Measurements from ENCODE around the gene KRT36. TPM values are rescaled to one million over a fixed set of nuclear protein-coding genes. Genes with fewer than 3 reads are reported as not detected.

The KRT36 gene
- total RNA-seq, 1 experiment from 2014 or later, result not detected

GRCh38 chr17:41480136-41480535, 9.6 kb downstream of the KRT36 start:
- Mint-ChIP-seq H3K27me3 (ENCODE audit: insufficient read depth, unreplicated experiment) (no peaks in the 10 kb centered on the region), H3K9me3 (ENCODE audit: unreplicated experiment) (no peaks in the 10 kb centered on the region), H3K36me3 (ENCODE audit: insufficient read depth, unreplicated experiment) (no peaks in the 10 kb centered on the region), H3K27ac (ENCODE audit: unreplicated experiment) (no peak overlapping the region), H3K4me1 (ENCODE audit: low read depth, unreplicated experiment) (peaks cover 11% of the 10 kb centered on the region), H3K4me3 (ENCODE audit: unreplicated experiment) (no peak overlapping the region)
- CTCF ChIA-PET, result interaction anchor here (1.8 kb wide), 1 partner anchor 62 kb away, joined by 4 read pairs; no protein-coding TSS in a partner anchor
- Histone ChIP-seq H3K36me3 (ENCODE audit: control insufficient read depth, insufficient read depth, low read length) (no peaks in the 10 kb centered on the region), H3K4me1 (peaks cover 16% of the 10 kb centered on the region), H3K27me3 (replicated peaks; ENCODE audit: control insufficient read depth, insufficient read depth, low read length) (no peaks in the 10 kb centered on the region), H3K9me3 (no peaks in the 10 kb centered on the region), H3K4me3 (ENCODE audit: low read depth, low read length) (no peak overlapping the region)
- BruUV-seq (replicated peaks), result no TSS peak
- intact Hi-C loops (cut with micrococcal nuclease; ENCODE audit: unreplicated experiment), result loop anchor here (5.0 kb wide), 1 partner anchor 63 kb away; no protein-coding TSS in a partner anchor
- POLR2A ChIA-PET, result no interaction called here
- DNase-seq, result no peak
- TF ChIP-seq CTCF (IDR thresholded peaks at IDR 0.05; ENCODE audit: insufficient read depth in 1 of 2, low read depth in 1 of 2, low read length in 1 of 2, severe bottlenecking in 1 of 2, unreplicated experiment in 1 of 2), result no peak

DNA sequence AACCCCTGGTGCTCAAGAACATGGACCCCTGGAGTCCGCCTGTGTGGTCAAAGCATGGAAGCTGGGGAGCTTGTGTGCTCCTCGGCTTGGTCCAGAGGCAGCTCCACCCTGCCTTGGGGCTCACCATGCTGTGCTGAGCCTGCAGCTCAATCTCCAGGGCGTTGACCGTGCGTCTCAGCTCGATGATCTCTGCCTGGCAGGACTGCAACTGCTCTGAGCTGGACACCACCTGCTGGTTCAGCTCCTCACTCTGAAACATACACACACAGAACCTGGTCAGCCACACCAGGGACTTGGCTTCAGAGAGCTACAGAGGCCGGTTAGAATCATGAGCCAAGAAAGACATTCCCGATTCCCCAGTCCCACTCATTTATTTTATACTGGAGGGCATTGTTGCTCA, 11.5 kb downstream of the KRT36 start:
- intact Hi-C loops (cut with micrococcal nuclease; ENCODE audit: unreplicated experiment), result no loop called here
- POLR2A ChIA-PET, result no interaction called here

More for the DNA sequence above, 11.5 kb downstream of the KRT36 start:
- BruUV-seq (replicated peaks), result no TSS peak
- CTCF ChIA-PET, result interaction anchor here (0.6 to 1.2 kb wide), 2 partner anchors 170 to 188 kb away, joined by 4 read pairs; no protein-coding TSS in a partner anchor
- Mint-ChIP-seq H3K4me1 (ENCODE audit: low read depth, unreplicated experiment) (peaks cover 2% of the 10 kb centered on the region), H3K36me3 (ENCODE audit: insufficient read depth, unreplicated experiment) (no peaks in the 10 kb centered on the region), H3K27ac (ENCODE audit: unreplicated experiment) (no peak overlapping the region), H3K9me3 (ENCODE audit: unreplicated experiment) (no peaks in the 10 kb centered on the region), H3K4me3 (ENCODE audit: unreplicated experiment) (no peak overlapping the region), H3K27me3 (ENCODE audit: insufficient read depth, unreplicated experiment) (no peaks in the 10 kb centered on the region)
- peaks cover 4% of the 10 kb centered on the region for H3K4me1 ChIP-seq
- no peaks in the 10 kb centered on the region for H3K36me3 ChIP-seq (ENCODE audit: control insufficient read depth, insufficient read depth, low read length)
- H3K9me3 ChIP-seq, result no peaks in the 10 kb centered on the region
- no peak for DNase-seq
- no peak for TF ChIP-seq CTCF (IDR thresholded peaks at IDR 0.05; ENCODE audit: insufficient read depth in 1 of 2, low read depth in 1 of 2, low read length in 1 of 2, severe bottlenecking in 1 of 2, unreplicated experiment in 1 of 2)
- no peak overlapping the region for H3K4me3 ChIP-seq (ENCODE audit: low read depth, low read length)
- no peaks in the 10 kb centered on the region for H3K27me3 ChIP-seq (replicated peaks; ENCODE audit: control insufficient read depth, insufficient read depth, low read length)

All from Caco-2 (cell line).